Activated naive CD8-positive, alpha-beta T cell treated with anti-CD3 and anti-CD28 coated beads for 36 hours (primary cell): Measurements from ENCODE around the gene TRAPPC6A. TPM values are rescaled to one million over a fixed set of nuclear protein-coding genes. Genes with fewer than 3 reads are reported as not detected.

ENCODE experiments used
- DNase-seq: peaks from one replicate; pipeline ENCODE4 v3.0.0; 2021
- H3K27ac Mint-ChIP-seq: one replicate; pipeline ENCODE4 v1.8.0; 2022; ENCODE audit warnings: mild to moderate bottlenecking, moderate library complexity, mixed read lengths
- H3K27me3 Mint-ChIP-seq: one replicate; pipeline ENCODE4 v1.8.0; 2022; ENCODE audit warnings: mild to moderate bottlenecking, mixed read lengths
- H3K36me3 Mint-ChIP-seq: one replicate; pipeline ENCODE4 v1.8.0; 2021; ENCODE audit warnings: mild to moderate bottlenecking, mixed read lengths
- H3K4me1 Mint-ChIP-seq: one replicate; pipeline ENCODE4 v1.8.0; 2021; ENCODE audit warnings: mixed read lengths
- H3K4me3 Mint-ChIP-seq: one replicate; pipeline ENCODE4 v1.8.0; 2022; ENCODE audit warnings: mild to moderate bottlenecking, moderate library complexity, mixed read lengths
- H3K9me3 Mint-ChIP-seq: one replicate; pipeline ENCODE4 v1.8.0; 2022; ENCODE audit warnings: mixed read lengths
- total RNA-seq, 2 experiments: library from RNA; stranded (reverse); gene quantifications; one replicate each; pipeline ENCODE4 v1.2.3, GENCODE V29; 2021

TRAPPC6A gene
- total RNA-seq, 2 experiments from 2014 or later = 19.8 to 22.9 TPM

DNA sequence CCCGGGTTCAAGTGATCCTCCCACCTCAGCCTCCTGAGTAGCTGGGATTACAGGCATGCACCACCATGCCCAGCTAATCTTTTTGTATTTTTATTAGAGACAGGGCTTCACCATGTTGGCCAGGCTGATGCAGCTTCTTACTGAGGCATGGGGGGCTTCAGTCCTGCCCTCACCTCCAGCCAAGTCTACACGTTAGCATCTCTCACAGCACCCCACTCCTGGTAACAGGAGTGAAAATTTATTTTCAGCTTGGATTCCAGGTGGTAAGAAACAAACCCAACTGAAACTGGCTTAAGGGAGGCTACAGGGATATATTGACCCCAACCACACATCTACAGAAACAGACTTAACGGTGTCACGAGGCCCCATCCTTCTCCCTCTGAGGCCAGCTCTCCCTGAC is 27.9 kb downstream of the TRAPPC6A start:
- Mint-ChIP-seq H3K36me3 (peaks cover 12% of the 10 kb centered on the region), H3K4me3 (no peak overlapping the region), H3K27me3 (peaks cover 28% of the 10 kb centered on the region), H3K4me1 (peaks cover 25% of the 10 kb centered on the region), H3K9me3 (no peaks in the 10 kb centered on the region), H3K27ac (no peak overlapping the region)
- no peak for DNase-seq

DNA sequence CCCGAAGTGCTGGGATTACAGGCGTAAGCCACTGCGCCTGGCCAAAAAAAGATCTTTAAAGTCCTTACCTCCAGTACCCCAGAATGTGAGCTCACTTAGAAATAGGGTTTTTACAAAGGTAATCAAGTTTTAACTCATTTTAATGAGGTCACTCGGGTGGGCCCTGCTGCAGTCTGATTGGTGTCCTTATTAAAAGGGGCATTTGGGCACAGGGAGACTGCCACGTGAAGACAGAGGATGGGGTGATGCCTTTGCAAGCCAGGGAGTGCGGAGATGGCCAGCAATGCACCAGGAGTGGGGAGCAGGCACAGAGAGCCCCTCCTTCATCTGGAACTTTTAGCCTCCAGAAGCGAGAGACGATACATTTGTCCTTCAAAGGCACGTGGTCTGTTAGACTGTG is 28.9 kb downstream of the TRAPPC6A start:
- Mint-ChIP-seq H3K9me3 (no peaks in the 10 kb centered on the region), H3K27ac (no peak overlapping the region), H3K4me1 (peaks cover 21% of the 10 kb centered on the region), H3K4me3 (no peak overlapping the region), H3K36me3 (peaks cover 12% of the 10 kb centered on the region), H3K27me3 (peaks cover 20% of the 10 kb centered on the region)
- no peak for DNase-seq

- no peak for DNase-seq
- H3K4me3 Mint-ChIP-seq = no peak overlapping the region
- H3K36me3 Mint-ChIP-seq = peaks cover 10% of the 10 kb centered on the region
- peaks cover 11% of the 10 kb centered on the region for H3K27me3 Mint-ChIP-seq
- H3K9me3 Mint-ChIP-seq = no peaks in the 10 kb centered on the region
- H3K4me1 Mint-ChIP-seq = peaks cover 17% of the 10 kb centered on the region
- H3K27ac Mint-ChIP-seq = no peak overlapping the region
These were observed 30.0 kb downstream of the TRAPPC6A start for GRCh38 chr19:45147835-45148676.

- no peak for DNase-seq
- H3K36me3 Mint-ChIP-seq = peaks cover 12% of the 10 kb centered on the region
- peaks cover 13% of the 10 kb centered on the region for H3K4me1 Mint-ChIP-seq
- peaks cover 5% of the 10 kb centered on the region for H3K27me3 Mint-ChIP-seq
- H3K9me3 Mint-ChIP-seq = no peaks in the 10 kb centered on the region
- no peak overlapping the region for H3K4me3 Mint-ChIP-seq
- H3K27ac Mint-ChIP-seq = no peak overlapping the region
These were observed 31.3 kb downstream of the TRAPPC6A start for GRCh38 chr19:45146741-45147205.

GRCh38 chr19:45146251-45146650 is 31.8 kb downstream of the TRAPPC6A start:
- Mint-ChIP-seq H3K4me3 (no peak overlapping the region), H3K9me3 (no peaks in the 10 kb centered on the region), H3K27me3 (no peaks in the 10 kb centered on the region), H3K4me1 (peaks cover 10% of the 10 kb centered on the region), H3K36me3 (peaks cover 7% of the 10 kb centered on the region), H3K27ac (no peak overlapping the region)
- DNase-seq = no peak

DNA sequence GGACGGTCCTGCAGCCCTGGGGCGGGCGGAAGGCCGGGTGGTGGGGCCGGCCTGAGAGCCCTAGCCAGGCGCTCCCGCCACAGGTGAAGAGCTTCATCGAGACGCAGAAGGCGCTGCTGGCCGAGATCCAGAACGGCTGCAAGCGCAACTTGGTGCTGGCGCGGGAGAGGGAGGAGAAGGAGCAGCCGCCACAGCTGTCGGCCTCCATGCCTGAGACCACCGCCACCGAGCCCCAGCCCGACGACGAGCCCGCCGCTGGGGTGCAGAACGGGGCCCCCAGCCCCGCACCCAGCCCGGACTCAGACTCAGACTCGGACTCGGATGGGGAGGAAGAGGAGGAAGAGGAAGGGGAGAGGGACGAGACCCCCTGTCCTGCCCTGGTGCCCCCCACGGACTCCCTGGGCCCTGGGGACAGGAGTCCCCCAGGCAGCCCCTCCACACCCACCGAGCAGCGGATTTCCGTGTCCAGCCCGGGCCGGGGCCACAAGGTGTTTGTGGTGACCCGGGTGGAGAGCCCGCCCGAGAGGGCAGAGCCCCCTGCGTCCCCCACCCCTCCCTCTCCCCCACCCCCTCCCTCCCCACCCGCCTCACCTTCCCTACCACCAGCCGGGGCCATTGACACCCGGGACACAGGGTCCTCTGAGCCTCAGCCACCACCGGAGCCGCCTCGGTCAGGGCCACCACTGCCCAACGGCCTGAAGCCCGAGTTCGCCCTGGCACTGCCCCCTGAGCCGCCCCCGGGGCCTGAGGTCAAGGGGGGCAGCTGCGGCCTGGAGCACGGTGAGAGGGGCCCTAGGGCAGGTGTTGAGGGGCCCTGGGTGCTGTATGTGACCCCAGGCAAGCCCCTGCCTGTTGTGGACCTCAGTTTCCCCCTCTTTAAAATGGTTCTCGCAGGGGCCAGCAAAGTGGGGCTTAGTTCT is 32.5 kb downstream of the TRAPPC6A start:
- Mint-ChIP-seq H3K9me3 (no peaks in the 10 kb centered on the region), H3K4me1 (peaks cover 10% of the 10 kb centered on the region), H3K36me3 (peaks cover 7% of the 10 kb centered on the region), H3K27me3 (no peaks in the 10 kb centered on the region), H3K27ac (no peak overlapping the region), H3K4me3 (no peak overlapping the region)
- no peak for DNase-seq

GRCh38 chr19:45144431-45145269 is 33.4 kb downstream of the TRAPPC6A start:
- Mint-ChIP-seq H3K4me3 (no peak overlapping the region), H3K36me3 (peaks cover 7% of the 10 kb centered on the region), H3K9me3 (no peaks in the 10 kb centered on the region), H3K4me1 (peaks cover 10% of the 10 kb centered on the region), H3K27me3 (no peaks in the 10 kb centered on the region), H3K27ac (no peak overlapping the region)
- DNase-seq = no peak

DNA sequence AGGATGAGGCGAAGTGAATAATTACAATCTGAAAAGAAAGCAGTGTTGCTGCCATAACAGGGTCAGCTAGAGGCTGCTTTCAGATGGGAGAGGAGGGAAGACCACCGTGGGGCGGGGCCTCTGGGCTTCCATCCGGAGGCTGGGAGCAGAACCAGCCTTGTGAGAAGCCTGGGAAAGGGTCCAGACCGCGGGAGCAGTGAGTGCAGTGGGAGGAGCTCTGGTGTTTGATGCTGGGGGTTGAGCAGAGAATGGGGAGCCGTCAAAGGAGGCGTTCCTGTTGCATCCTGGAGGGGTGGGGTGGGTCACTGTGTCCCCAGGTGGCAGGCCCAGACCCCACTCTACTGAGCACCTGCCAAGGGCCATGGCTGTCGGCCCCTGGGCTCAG is 35.3 kb downstream of the TRAPPC6A start:
- Mint-ChIP-seq H3K9me3 (no peaks in the 10 kb centered on the region), H3K27ac (no peak overlapping the region), H3K36me3 (peaks cover 7% of the 10 kb centered on the region), H3K4me3 (no peak overlapping the region), H3K4me1 (peaks cover 4% of the 10 kb centered on the region), H3K27me3 (no peaks in the 10 kb centered on the region)
- no peak for DNase-seq

DNA sequence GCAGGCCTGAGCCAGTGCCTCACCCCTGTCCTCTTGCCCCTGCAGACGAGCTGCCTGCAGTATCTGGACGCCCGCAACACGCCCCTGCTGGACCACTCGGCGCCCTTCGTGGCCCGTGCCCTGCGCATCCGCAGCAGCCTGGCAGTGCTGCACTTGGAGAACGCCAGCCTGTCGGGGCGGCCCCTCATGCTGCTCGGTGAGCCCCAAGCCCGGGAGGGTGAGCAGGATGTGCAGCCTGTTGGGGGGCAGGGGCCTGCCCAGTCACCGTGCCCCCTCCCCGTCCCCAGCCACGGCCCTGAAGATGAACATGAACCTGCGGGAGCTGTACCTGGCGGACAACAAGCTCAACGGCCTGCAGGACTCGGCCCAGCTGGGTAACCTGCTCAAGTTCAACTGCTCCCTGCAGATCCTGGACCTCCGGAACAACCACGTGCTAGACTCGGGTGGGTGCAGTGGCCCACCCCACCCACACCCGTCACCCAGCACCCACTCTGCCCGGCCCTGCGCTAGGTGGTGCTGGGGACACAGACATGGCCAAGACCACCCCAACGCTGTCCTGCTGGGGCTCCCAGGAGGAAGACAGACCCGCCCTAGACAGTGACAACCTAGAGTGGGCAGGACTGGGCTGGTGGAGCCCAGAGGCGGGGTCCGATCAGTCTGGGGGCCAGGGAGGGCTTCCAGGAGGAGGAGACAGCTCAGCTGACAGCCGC is 35.9 kb downstream of the TRAPPC6A start:
- no peaks in the 10 kb centered on the region for H3K27me3 Mint-ChIP-seq
- no peak overlapping the region for H3K4me3 Mint-ChIP-seq
- peaks cover 5% of the 10 kb centered on the region for H3K4me1 Mint-ChIP-seq
- DNase-seq = no peak
- H3K36me3 Mint-ChIP-seq = peaks cover 7% of the 10 kb centered on the region
- no peak overlapping the region for H3K27ac Mint-ChIP-seq
- H3K9me3 Mint-ChIP-seq = no peaks in the 10 kb centered on the region

DNA sequence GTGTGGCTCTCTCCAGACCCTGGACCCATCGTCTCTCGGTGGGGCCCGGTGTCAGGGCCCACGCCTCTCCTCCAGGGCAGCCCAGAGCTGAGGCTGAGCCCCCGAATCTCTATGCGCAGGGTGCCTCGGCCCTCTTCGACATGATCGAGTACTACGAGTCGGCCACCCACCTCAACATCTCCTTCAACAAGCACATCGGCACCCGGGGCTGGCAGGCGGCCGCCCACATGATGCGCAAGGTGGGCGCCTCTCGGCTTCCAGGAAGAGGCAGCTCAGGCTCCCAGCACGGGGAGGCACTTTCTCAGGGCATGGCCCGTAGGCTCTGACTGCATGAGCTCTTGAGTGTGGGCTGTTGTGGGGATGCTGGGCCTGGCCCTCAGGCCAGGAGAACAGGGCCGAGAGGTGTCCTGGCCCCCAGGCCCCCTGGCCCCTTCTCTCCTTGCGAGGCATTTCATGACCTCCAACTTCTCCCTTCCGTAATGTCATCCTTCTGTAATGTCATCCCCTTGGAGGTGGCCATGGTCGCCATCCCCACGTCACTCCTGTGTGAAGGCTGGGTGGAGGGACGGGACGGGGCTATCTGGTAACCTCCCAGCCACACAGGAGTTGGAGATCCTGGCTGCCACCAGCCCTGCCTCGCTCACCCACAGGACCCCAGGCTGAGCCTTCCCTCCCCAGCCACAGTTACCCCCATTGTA is 36.7 kb downstream of the TRAPPC6A start:
- H3K27me3 Mint-ChIP-seq = no peaks in the 10 kb centered on the region
- no peak overlapping the region for H3K27ac Mint-ChIP-seq
- H3K4me3 Mint-ChIP-seq = no peak overlapping the region
- H3K36me3 Mint-ChIP-seq = peaks cover 7% of the 10 kb centered on the region
- no peak for DNase-seq
- no peaks in the 10 kb centered on the region for H3K9me3 Mint-ChIP-seq
- H3K4me1 Mint-ChIP-seq = peaks cover 8% of the 10 kb centered on the region

DNA sequence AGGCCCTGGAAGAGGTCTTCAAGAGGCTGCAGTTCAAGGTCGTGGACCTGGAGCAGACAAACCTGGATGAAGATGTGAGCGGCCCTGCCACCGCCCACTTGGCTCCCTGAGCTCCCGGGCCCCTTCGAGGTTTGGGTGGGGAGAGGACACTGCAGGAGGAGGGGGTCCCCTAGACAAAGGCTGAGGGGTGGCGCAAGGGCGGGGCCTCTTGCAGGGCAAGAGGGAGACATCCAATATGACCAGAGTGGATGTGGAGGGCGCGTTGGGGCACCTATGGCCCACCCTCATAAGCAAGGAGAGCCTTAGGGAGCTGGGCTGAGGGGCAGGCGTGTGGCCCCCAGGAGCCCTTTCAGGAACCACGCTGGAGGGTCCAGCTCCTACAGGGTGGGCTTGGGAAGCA is 37.5 kb downstream of the TRAPPC6A start:
- Mint-ChIP-seq H3K27me3 (no peaks in the 10 kb centered on the region), H3K9me3 (no peaks in the 10 kb centered on the region), H3K4me3 (no peak overlapping the region), H3K36me3 (peaks cover 7% of the 10 kb centered on the region), H3K27ac (no peak overlapping the region), H3K4me1 (peaks cover 8% of the 10 kb centered on the region)
- no peak for DNase-seq

DNA sequence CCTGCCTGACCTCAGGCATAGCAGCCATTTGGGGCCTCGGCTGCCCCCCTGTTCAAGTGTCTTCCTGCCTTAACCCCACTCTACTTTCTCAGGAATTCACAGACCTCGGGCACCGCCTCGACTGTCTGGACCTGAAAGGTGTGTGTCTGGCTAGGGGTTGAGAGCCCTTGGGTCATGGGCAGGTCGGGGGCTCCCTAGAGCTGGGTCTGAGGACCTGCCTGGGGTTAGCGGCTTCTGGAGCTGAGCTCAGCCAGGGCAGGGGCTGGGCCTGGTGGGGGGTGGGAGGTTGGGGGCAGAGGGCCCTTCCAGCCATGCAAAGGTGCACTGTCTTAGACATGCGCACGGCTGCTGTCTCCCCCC is 37.9 kb downstream of the TRAPPC6A start:
- H3K4me1 Mint-ChIP-seq = peaks cover 8% of the 10 kb centered on the region
- no peak overlapping the region for H3K27ac Mint-ChIP-seq
- DNase-seq = no peak
- H3K36me3 Mint-ChIP-seq = peaks cover 7% of the 10 kb centered on the region
- H3K27me3 Mint-ChIP-seq = no peaks in the 10 kb centered on the region
- H3K4me3 Mint-ChIP-seq = no peak overlapping the region
- H3K9me3 Mint-ChIP-seq = no peaks in the 10 kb centered on the region

DNA sequence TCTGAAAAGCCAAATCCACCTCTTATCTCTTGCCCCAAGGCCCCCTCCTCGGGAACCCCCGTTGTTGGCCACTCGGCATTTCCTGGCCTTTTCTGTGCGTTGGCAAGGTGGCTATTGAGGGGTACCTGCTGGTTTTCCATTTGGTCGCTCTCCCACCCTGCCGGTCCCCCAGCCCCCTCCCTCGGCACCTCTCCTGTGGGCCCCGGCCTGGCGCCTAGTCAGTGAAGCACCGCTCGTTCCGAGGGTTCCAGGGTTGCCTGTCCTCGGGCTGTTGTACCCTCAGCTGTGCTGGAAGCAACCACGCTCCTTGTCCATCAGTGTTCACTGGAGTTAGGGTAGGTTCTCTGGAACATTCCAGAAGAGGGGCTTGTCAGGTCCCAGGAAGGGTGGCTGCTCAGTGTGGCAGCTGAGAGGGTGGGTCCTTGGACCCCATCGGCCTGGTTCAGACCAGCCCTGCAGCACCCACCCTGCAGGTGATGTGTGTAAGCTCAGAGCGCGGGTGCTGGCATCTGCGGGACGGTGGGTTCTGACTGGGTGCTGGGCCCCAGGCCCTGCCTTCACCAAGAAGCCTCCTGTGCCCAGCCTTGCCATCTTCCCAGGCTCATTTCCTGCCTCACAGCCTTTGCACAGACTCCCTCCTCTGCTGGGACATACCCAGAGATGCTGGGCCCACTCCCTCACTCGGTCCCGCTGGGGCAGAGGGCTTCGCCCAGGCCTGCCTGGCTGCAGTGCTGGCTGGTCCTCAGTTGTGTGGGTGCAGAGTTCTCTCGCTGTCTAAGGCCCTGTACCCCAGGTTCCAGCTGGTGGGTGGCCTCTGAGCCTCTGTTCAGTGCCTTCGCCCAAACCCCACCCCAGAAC is 38.5 kb downstream of the TRAPPC6A start:
- H3K27me3 Mint-ChIP-seq = no peaks in the 10 kb centered on the region
- peaks cover 8% of the 10 kb centered on the region for H3K4me1 Mint-ChIP-seq
- no peak overlapping the region for H3K4me3 Mint-ChIP-seq
- DNase-seq = no peak
- H3K27ac Mint-ChIP-seq = no peak overlapping the region
- no peaks in the 10 kb centered on the region for H3K9me3 Mint-ChIP-seq
- H3K36me3 Mint-ChIP-seq = peaks cover 7% of the 10 kb centered on the region
